K562 (cell line): ENCODE measurements around the gene SMS. TPM values are rescaled to one million over a fixed set of nuclear protein-coding genes. Genes with fewer than 3 reads are reported as not detected.
A peak's percentile ranks its signal among the peaks of the same experiment; 100 is the strongest.

Experiments
- CCAR2 ChIP-seq: fragments of 200-400 bp; formaldehyde crosslinking; IDR thresholded peaks from 2 replicates; pipeline ENCODE4 v1.6.1; 2017; ENCODE audit warnings: mild to moderate bottlenecking, low read depth, low read length
- CREM ChIP-seq: IDR thresholded peaks from 2 replicates; pipeline ENCODE4 v1.6.1; 2014; ENCODE audit warnings: antibody characterized with exemption, low read depth
- DEAF1 ChIP-seq: fragments of 450-650 bp; formaldehyde crosslinking; IDR thresholded peaks from 2 replicates; pipeline ENCODE4 v1.4.0; 2020; ENCODE audit warnings: mild to moderate bottlenecking, moderate library complexity
- FOXK2 ChIP-seq, 2 experiments: fragments of 450-650 bp; IDR thresholded peaks in 1 of 2; conservative IDR thresholded peaks in 1 of 2; 2 replicates each; pipeline ENCODE4 v1.6.1; 2016; ENCODE audit warnings: low read depth in 2 of 2, mild to moderate bottlenecking in 1 of 2
- JUND ChIP-seq, 2 experiments: IDR thresholded peaks; 2 replicates in 1 of 2; 3 replicates in 1 of 2; pipeline ENCODE4 v1.6.1; 2011; ENCODE audit warnings: borderline replicate concordance in 2 of 2, low read depth in 2 of 2, low read length in 2 of 2, improper control_type of control experiment in 1 of 2, missing biosample characterization in 1 of 2, missing genetic modification characterization in 1 of 2, missing genetic modification reagents in 1 of 2
- KLF16 ChIP-seq: IDR thresholded peaks from 2 replicates; pipeline ENCODE4 v1.6.1; 2016; ENCODE audit warnings: antibody characterized with exemption
- MTA1 ChIP-seq: fragments of 450-650 bp; IDR thresholded peaks from 2 replicates; pipeline ENCODE4 v1.6.1; 2017; ENCODE audit warnings: borderline replicate concordance
- RAD21 ChIP-seq, 2 experiments: fragments of 250-450 bp in 1 of 2; fragments of 450-650 bp in 1 of 2; sonication (Bioruptor Pico) in 1 of 2; formaldehyde crosslinking in 1 of 2; IDR thresholded peaks in 1 of 2; conservative IDR thresholded peaks in 1 of 2; 2 replicates each; pipeline versions ENCODE4 v1.4.0 to v1.8.0; 2020 to 2022; ENCODE audit warnings: mild to moderate bottlenecking in 2 of 2, moderate library complexity in 1 of 2
- SMC3 ChIP-seq: conservative IDR thresholded peaks from 2 replicates; pipeline ENCODE4 v1.6.1; 2011; ENCODE audit warnings: low read depth, low read length, improper control_type of control experiment; ENCODE audit not compliant: insufficient read depth
- ZNF24 ChIP-seq: fragments of 450-650 bp; IDR thresholded peaks from 2 replicates; pipeline ENCODE4 v1.6.1; 2016
- polyA plus RNA-seq, 8 experiments: library from polyadenylated mRNA; depleted of rRNA in 4 of 8; stranded (reverse) in 5 of 8; unstranded in 3 of 8; fragments of >200 nt; fragmentation: Nextera tagmentation in 2 of 8; fragmentation: Illumina TruSeq in 1 of 8; extraction: Ambion mirVana in 2 of 8; extraction: Trizol in 1 of 8; gene quantifications; 2 replicates each; pipeline versions ENCODE4 v1.2.1 to v1.2.3, GENCODE V29; 2011 to 2014; ENCODE audit warnings: inconsistent platforms in 1 of 8, missing spikeins in 1 of 8
- total RNA-seq, 7 experiments: library from RNA; depleted of rRNA in 6 of 7; stranded (reverse); fragments of >200 nt in 6 of 7; fragmentation: Illumina TruSeq in 2 of 7; extraction: Trizol in 2 of 7; gene quantifications; 2 replicates each; pipeline versions ENCODE4 v1.2.1 to v1.2.3, GENCODE V29; 2011 to 2021; ENCODE audit warnings: low replicate concordance in 1 of 7
- TF ChIP-seq, protein P1 (sequence below): fragments of 450-650 bp; conservative IDR thresholded peaks from 2 replicates; pipeline ENCODE4 v1.6.1; 2016; ENCODE audit warnings: missing genetic modification characterization, low read depth, mild to moderate bottlenecking, missing compliant biosample characterization, moderate library complexity
- TF ChIP-seq, protein P2 (sequence below), 3 experiments: IDR thresholded peaks in 2 of 3; conservative IDR thresholded peaks in 1 of 3; 2 replicates each; pipeline ENCODE4 v1.5.1; 2011 to 2012; ENCODE audit warnings: low read length in 3 of 3, mild to moderate bottlenecking in 3 of 3, control low read depth in 2 of 3, improper control_type of control experiment in 1 of 3, inconsistent platforms in 1 of 3, low read depth in 1 of 3, mixed read lengths in 1 of 3, moderate library complexity in 1 of 3; ENCODE audit not compliant: insufficient read depth in 2 of 3

Gene SMS
- total and polyA plus RNA-seq, 9 of the 15 experiments (the other 6 are each of a cell fraction or from before 2014, with no cell fraction given) = 71.1 to 193 (median 152) TPM

- TF ChIP-seq DEAF1 = peak; percentile 38; the same call in 1 of the 2 replicates
- peak; percentile 79 to 81 for TF ChIP-seq RAD21 (CRISPR knock-in tag; conservative IDR thresholded peaks at IDR 0.05 in 1 of 2, IDR thresholded peaks at IDR 0.05 in 1 of 2)
- TF ChIP-seq KLF16 = 0 out of 2 replicates have a peak, but pooled peaks have one; percentile 19
- peak; percentile 45 for TF ChIP-seq CREM
- no peak for TF ChIP-seq MTA1
- TF ChIP-seq, protein P1, sequence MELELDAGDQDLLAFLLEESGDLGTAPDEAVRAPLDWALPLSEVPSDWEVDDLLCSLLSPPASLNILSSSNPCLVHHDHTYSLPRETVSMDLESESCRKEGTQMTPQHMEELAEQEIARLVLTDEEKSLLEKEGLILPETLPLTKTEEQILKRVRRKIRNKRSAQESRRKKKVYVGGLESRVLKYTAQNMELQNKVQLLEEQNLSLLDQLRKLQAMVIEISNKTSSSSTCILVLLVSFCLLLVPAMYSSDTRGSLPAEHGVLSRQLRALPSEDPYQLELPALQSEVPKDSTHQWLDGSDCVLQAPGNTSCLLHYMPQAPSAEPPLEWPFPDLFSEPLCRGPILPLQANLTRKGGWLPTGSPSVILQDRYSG (tag) = no peak
- peak; percentile 39 to 44; a peak in 1 of 4 replicates for TF ChIP-seq FOXK2 (conservative IDR thresholded peaks at IDR 0.05 in 1 of 2, IDR thresholded peaks at IDR 0.05 in 1 of 2; ENCODE audit: low read depth in 2 of 2)
- TF ChIP-seq, protein P2, sequence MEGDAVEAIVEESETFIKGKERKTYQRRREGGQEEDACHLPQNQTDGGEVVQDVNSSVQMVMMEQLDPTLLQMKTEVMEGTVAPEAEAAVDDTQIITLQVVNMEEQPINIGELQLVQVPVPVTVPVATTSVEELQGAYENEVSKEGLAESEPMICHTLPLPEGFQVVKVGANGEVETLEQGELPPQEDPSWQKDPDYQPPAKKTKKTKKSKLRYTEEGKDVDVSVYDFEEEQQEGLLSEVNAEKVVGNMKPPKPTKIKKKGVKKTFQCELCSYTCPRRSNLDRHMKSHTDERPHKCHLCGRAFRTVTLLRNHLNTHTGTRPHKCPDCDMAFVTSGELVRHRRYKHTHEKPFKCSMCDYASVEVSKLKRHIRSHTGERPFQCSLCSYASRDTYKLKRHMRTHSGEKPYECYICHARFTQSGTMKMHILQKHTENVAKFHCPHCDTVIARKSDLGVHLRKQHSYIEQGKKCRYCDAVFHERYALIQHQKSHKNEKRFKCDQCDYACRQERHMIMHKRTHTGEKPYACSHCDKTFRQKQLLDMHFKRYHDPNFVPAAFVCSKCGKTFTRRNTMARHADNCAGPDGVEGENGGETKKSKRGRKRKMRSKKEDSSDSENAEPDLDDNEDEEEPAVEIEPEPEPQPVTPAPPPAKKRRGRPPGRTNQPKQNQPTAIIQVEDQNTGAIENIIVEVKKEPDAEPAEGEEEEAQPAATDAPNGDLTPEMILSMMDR (IDR thresholded peaks at IDR 0.05 in 2 of 3, conservative IDR thresholded peaks at IDR 0.05 in 1 of 3; ENCODE audit: insufficient read depth in 2 of 3, low read depth in 1 of 3, low read length in 3 of 3) = peak; percentile 87 to 96 (median 95)
- TF ChIP-seq ZNF24 = peak; percentile 36; the same call in 1 of the 2 replicates
- peak; percentile 47; the same call in 1 of the 2 replicates for TF ChIP-seq SMC3
- TF ChIP-seq CCAR2 = no peak
- TF ChIP-seq JUND (IDR thresholded peaks at IDR 0.05; ENCODE audit: borderline replicate concordance, low read depth, low read length) = peak; percentile 34; the same call in 1 of the 2 replicates
- TF ChIP-seq JUND (tag; IDR thresholded peaks at IDR 0.05; ENCODE audit: borderline replicate concordance, low read depth, low read length) = no peak; the same call in 2 of the 3 replicates
Observed at GRCh38 chrX:21985332-21985777, 44.8 kb downstream of the SMS start (continued).
